H9 (cell line): Measurements from ENCODE around the gene TMEM158. TPM values are rescaled to one million over a fixed set of nuclear protein-coding genes. Genes with fewer than 3 reads are reported as not detected.
A peak's percentile ranks its signal among the peaks of the same experiment; 100 is the strongest.

ENCODE experiments used
- DNase-seq: peaks from one replicate; pipeline ENCODE4 v3.0.0-alpha.2; 2017
- H2AFZ ChIP-seq: one replicate; pipeline ENCODE4 v1.6.1; 2013; ENCODE audit warnings: mild to moderate bottlenecking, low read length, control low read depth, moderate library complexity
- H2AK5ac ChIP-seq: 2 replicates; pipeline ENCODE4 v1.6.1; 2013; ENCODE audit warnings: low read length, control low read depth, mixed read lengths; ENCODE audit not compliant: insufficient read length
- H2BK120ac ChIP-seq: one replicate; pipeline ENCODE4 v1.6.1; 2013; ENCODE audit warnings: low read depth, mild to moderate bottlenecking, low read length, control low read depth, inconsistent platforms; ENCODE audit not compliant: poor library complexity, severe bottlenecking
- H2BK12ac ChIP-seq: 2 replicates; pipeline ENCODE4 v1.6.1; 2013; ENCODE audit warnings: low read length, control low read depth, mixed read lengths, low read depth; ENCODE audit not compliant: insufficient read length
- H2BK15ac ChIP-seq: 2 replicates; pipeline ENCODE4 v1.6.1; 2013; ENCODE audit warnings: low read depth, low read length, control low read depth
- H2BK20ac ChIP-seq: one replicate; pipeline ENCODE4 v1.6.1; 2013; ENCODE audit warnings: low read depth, mild to moderate bottlenecking, low read length, control low read depth, inconsistent platforms; ENCODE audit not compliant: poor library complexity, severe bottlenecking
- H2BK5ac ChIP-seq: 2 replicates; pipeline ENCODE4 v1.6.1; 2013; ENCODE audit warnings: low read length, control low read depth, mixed read lengths; ENCODE audit not compliant: insufficient read length
- H3K14ac ChIP-seq: 2 replicates; pipeline ENCODE4 v1.6.1; 2013; ENCODE audit warnings: low read length, control low read depth; ENCODE audit not compliant: insufficient read depth
- H3K18ac ChIP-seq: 2 replicates; pipeline ENCODE4 v1.6.1; 2013; ENCODE audit warnings: low read depth, mild to moderate bottlenecking, mixed read lengths, low read length, control low read depth; ENCODE audit not compliant: insufficient read length
- H3K23ac ChIP-seq: 2 replicates; pipeline ENCODE4 v1.6.1; 2013; ENCODE audit warnings: low read length, control low read depth, mixed read lengths, low read depth; ENCODE audit not compliant: insufficient read length
- H3K23me2 ChIP-seq: 2 replicates; pipeline ENCODE4 v1.6.1; 2013; ENCODE audit warnings: low read depth, mild to moderate bottlenecking, mixed read lengths, low read length, control low read depth; ENCODE audit not compliant: insufficient read length, poor library complexity, severe bottlenecking
- H3K27ac ChIP-seq: 2 replicates; pipeline ENCODE4 v1.5.1; 2013; ENCODE audit warnings: low read length, control low read depth, mixed read lengths, low read depth; ENCODE audit not compliant: insufficient read length
- H3K27me3 ChIP-seq: 2 replicates; pipeline ENCODE4 v1.6.1; 2013; ENCODE audit warnings: low read length, control low read depth, inconsistent platforms; ENCODE audit not compliant: insufficient read depth
- H3K4ac ChIP-seq: 2 replicates; pipeline ENCODE4 v1.6.1; 2013; ENCODE audit warnings: low read depth, mild to moderate bottlenecking, control low read depth, inconsistent platforms, low read length, moderate library complexity
- H3K4me1 ChIP-seq: 2 replicates; pipeline ENCODE4 v1.6.1; 2013; ENCODE audit warnings: low read length, control low read depth, inconsistent platforms; ENCODE audit not compliant: insufficient read depth
- H3K4me2 ChIP-seq: 2 replicates; pipeline ENCODE4 v1.6.1; 2013; ENCODE audit warnings: low read length, control low read depth, mixed read lengths; ENCODE audit not compliant: insufficient read length, insufficient read depth
- H3K56ac ChIP-seq: 2 replicates; pipeline ENCODE4 v1.6.1; 2013; ENCODE audit warnings: low read depth, mild to moderate bottlenecking, mixed read lengths, low read length, control low read depth; ENCODE audit not compliant: insufficient read length
- H3K79me1 ChIP-seq: 2 replicates; pipeline ENCODE4 v1.6.1; 2013; ENCODE audit warnings: low read depth, mild to moderate bottlenecking, moderate library complexity, low read length, control low read depth, inconsistent platforms; ENCODE audit not compliant: insufficient read depth, poor library complexity, severe bottlenecking
- H3K79me2 ChIP-seq: 2 replicates; pipeline ENCODE4 v1.6.1; 2013; ENCODE audit warnings: low read length, control low read depth, inconsistent platforms; ENCODE audit not compliant: insufficient read depth
- H3K9ac ChIP-seq: 2 replicates; pipeline ENCODE4 v1.6.1; 2013; ENCODE audit warnings: low read length, control low read depth, mixed read lengths; ENCODE audit not compliant: insufficient read length; ENCODE audit errors: extremely low read depth
- H3K9me3 ChIP-seq: one replicate; pipeline ENCODE4 v1.6.1; 2013; ENCODE audit warnings: low read depth, low read length, inconsistent platforms; ENCODE audit not compliant: control insufficient read depth
- H3T11ph ChIP-seq: one replicate; pipeline ENCODE4 v1.6.1; 2013; ENCODE audit warnings: mild to moderate bottlenecking, low read length, control low read depth, inconsistent platforms
- H4K20me1 ChIP-seq: one replicate; pipeline ENCODE4 v1.6.1; 2013; ENCODE audit not compliant: control insufficient read depth, insufficient read length, insufficient read depth
- H4K5ac ChIP-seq: 2 replicates; pipeline ENCODE4 v1.6.1; 2013; ENCODE audit warnings: low read depth, mild to moderate bottlenecking, mixed read lengths, low read length, control low read depth; ENCODE audit not compliant: insufficient read length
- H4K8ac ChIP-seq: replicated peaks from 2 replicates; pipeline ENCODE4 v1.6.1; 2013; ENCODE audit warnings: low read length, control low read depth, mixed read lengths, low read depth; ENCODE audit not compliant: insufficient read length
- H4K91ac ChIP-seq: 2 replicates; pipeline ENCODE4 v1.6.1; 2013; ENCODE audit warnings: low read depth, mild to moderate bottlenecking, moderate library complexity, mixed read lengths, low read length, control low read depth; ENCODE audit not compliant: insufficient read length
- H3K27ac Mint-ChIP-seq, 3 experiments: 2 replicates in 2 of 3; 3 replicates in 1 of 3; pipeline ENCODE4 v1.8.0; 2020 to 2021; ENCODE audit warnings: mixed read lengths in 3 of 3, mild to moderate bottlenecking in 1 of 3, moderate library complexity in 1 of 3
- H3K27me3 Mint-ChIP-seq: 2 replicates; pipeline ENCODE4 v1.8.0; 2021; ENCODE audit warnings: low read depth, mild to moderate bottlenecking, moderate library complexity, mixed read lengths
- H3K36me3 Mint-ChIP-seq, 3 experiments: 2 replicates in 2 of 3; 3 replicates in 1 of 3; pipeline ENCODE4 v1.8.0; 2020 to 2021; ENCODE audit warnings: low read depth in 3 of 3, mixed read lengths in 3 of 3; ENCODE audit not compliant: insufficient read depth in 1 of 3
- H3K4me1 Mint-ChIP-seq, 2 experiments: 2 replicates each; pipeline ENCODE4 v1.8.0; 2020; ENCODE audit warnings: mixed read lengths in 2 of 2
- H3K4me3 Mint-ChIP-seq, 2 experiments: 2 replicates in 1 of 2; 3 replicates in 1 of 2; pipeline ENCODE4 v1.8.0; 2020 to 2021; ENCODE audit warnings: mild to moderate bottlenecking in 2 of 2, mixed read lengths in 2 of 2, moderate library complexity in 1 of 2
- H3K9me3 Mint-ChIP-seq, 2 experiments: 2 replicates in 1 of 2; 3 replicates in 1 of 2; pipeline ENCODE4 v1.8.0; 2020; ENCODE audit warnings: mild to moderate bottlenecking in 2 of 2, mixed read lengths in 2 of 2, moderate library complexity in 1 of 2
- total RNA-seq: library from RNA; stranded (reverse); gene quantifications from 2 replicates; pipeline ENCODE4 v1.2.1, GENCODE V29; 2021
- TF ChIP-seq, protein P1 (sequence below): fragments of 200-600 bp; sonication (generic); conservative IDR thresholded peaks from 3 replicates; pipeline ENCODE4 v1.8.0; 2021; ENCODE audit warnings: antibody characterized with exemption, mild to moderate bottlenecking

TMEM158 gene
- total RNA-seq, 1 experiment from 2014 or later: 29.1 TPM

DNA sequence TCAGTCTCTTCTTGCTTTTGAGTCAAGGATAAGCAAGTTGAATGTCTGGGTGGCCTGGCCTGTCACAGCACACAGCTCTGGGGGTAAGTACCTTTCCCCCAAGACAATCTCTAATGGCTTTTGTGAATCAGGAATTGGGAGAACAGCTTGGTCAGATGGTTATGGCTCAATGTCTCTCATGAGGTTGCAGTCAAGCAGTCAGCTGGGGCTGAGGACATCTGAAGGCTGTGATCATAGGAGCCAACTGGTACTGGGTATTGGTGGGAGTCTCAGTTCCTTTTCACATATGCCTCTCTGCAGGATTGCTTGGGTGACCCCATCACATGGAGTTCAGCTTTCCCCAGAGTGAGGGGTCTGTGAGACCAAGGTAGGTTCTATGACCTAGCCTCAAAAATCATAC, 33.0 kb upstream of the TMEM158 start:
- no peaks in the 10 kb centered on the region for H4K20me1 ChIP-seq
- H4K91ac ChIP-seq: no peak overlapping the region
- H4K8ac ChIP-seq: no peak overlapping the region
- TF ChIP-seq, protein P1, sequence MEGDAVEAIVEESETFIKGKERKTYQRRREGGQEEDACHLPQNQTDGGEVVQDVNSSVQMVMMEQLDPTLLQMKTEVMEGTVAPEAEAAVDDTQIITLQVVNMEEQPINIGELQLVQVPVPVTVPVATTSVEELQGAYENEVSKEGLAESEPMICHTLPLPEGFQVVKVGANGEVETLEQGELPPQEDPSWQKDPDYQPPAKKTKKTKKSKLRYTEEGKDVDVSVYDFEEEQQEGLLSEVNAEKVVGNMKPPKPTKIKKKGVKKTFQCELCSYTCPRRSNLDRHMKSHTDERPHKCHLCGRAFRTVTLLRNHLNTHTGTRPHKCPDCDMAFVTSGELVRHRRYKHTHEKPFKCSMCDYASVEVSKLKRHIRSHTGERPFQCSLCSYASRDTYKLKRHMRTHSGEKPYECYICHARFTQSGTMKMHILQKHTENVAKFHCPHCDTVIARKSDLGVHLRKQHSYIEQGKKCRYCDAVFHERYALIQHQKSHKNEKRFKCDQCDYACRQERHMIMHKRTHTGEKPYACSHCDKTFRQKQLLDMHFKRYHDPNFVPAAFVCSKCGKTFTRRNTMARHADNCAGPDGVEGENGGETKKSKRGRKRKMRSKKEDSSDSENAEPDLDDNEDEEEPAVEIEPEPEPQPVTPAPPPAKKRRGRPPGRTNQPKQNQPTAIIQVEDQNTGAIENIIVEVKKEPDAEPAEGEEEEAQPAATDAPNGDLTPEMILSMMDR: no peak
- H3K18ac ChIP-seq: no peak overlapping the region
- H3K9me3 ChIP-seq: no peaks in the 10 kb centered on the region
- H2AFZ ChIP-seq: no peak overlapping the region
- no peaks in the 10 kb centered on the region; a peak in 1 of 7 replicates for H3K36me3 Mint-ChIP-seq
- H3T11ph ChIP-seq: no peak overlapping the region
- H3K9me3 Mint-ChIP-seq: no peaks in the 10 kb centered on the region; a peak in 1 of 5 replicates
- no peak overlapping the region for H2BK20ac ChIP-seq
- peaks cover 2% of the 10 kb centered on the region; the same call in 1 of the 2 replicates for H3K4me1 ChIP-seq
- H3K9ac ChIP-seq: no peak overlapping the region
- H3K79me1 ChIP-seq: no peaks in the 10 kb centered on the region
- H3K4ac ChIP-seq: no peak overlapping the region
- no peak overlapping the region for H2BK5ac ChIP-seq
- peak overlapping the region in 1 of 3 experiments; percentile 61; a peak in 1 of 7 replicates for H3K27ac Mint-ChIP-seq
- H2BK12ac ChIP-seq: no peak overlapping the region
- no peak overlapping the region for H2AK5ac ChIP-seq
- no peak overlapping the region for H3K4me2 ChIP-seq
- H3K4me3 Mint-ChIP-seq: no peak overlapping the region
- H2BK15ac ChIP-seq: no peak overlapping the region
- H3K79me2 ChIP-seq: no peaks in the 10 kb centered on the region
- H3K23me2 ChIP-seq: no peaks in the 10 kb centered on the region
- H3K27ac ChIP-seq: no peak overlapping the region
- H4K5ac ChIP-seq: no peak overlapping the region
- H3K14ac ChIP-seq: no peak overlapping the region
- no peak overlapping the region for H3K56ac ChIP-seq
- no peak overlapping the region for H2BK120ac ChIP-seq
- H3K23ac ChIP-seq: no peak overlapping the region
- H3K27me3 ChIP-seq: no peaks in the 10 kb centered on the region
- peaks cover 15 to 20% of the 10 kb centered on the region in 2 experiments for H3K4me1 Mint-ChIP-seq
- DNase-seq: no peak
- H3K27me3 Mint-ChIP-seq: peaks cover 11% of the 10 kb centered on the region
